ENCODE measurements around the gene PNRC2. TPM values are rescaled to one million over a fixed set of nuclear protein-coding genes. Genes with fewer than 3 reads are reported as not detected.
"Not testable (repeated sequence)": the region's sequence is repeated elsewhere in the genome, so short reads cannot be mapped to it uniquely, and the experiment has no call there.

Gene PNRC2
- total RNA-seq, 1 donor from 2014 or later, result 365 TPM

GRCh38 chr1:24009406-24009805, 49.8 kb downstream of the PNRC2 start:
- Histone ChIP-seq H3K79me2 (ENCODE audit: low read depth) (no peaks in the 10 kb centered on the region), H4K20me1 (ENCODE audit: low read depth) (no peaks in the 10 kb centered on the region), H3F3A (ENCODE audit: low read depth) (no peaks in the 10 kb centered on the region), H3K36me3 (no peaks in the 10 kb centered on the region), H3K4me3 (no peak overlapping the region), H3K27ac (no peak overlapping the region), H3K9me3 (ENCODE audit: low read depth) (no peaks in the 10 kb centered on the region), H3K27me3 (no peaks in the 10 kb centered on the region), H3K4me2 (no peak overlapping the region), H3K4me1 (no peaks in the 10 kb centered on the region), H2AFZ (replicated peaks) (no peak overlapping the region), H3K9ac (no peak overlapping the region)
- Mint-ChIP-seq H3K27me3 (ENCODE audit: insufficient read depth, low read depth) (peaks cover 10% of the 10 kb centered on the region), H3K36me3 (peaks cover 2% of the 10 kb centered on the region), H3K4me3 (no peak overlapping the region), H3K27ac (no peak overlapping the region), H3K4me1 (peaks cover 6% of the 10 kb centered on the region), H3K9me3 (peaks cover 3% of the 10 kb centered on the region)
- DNase-seq (ENCODE audit: low spot score), result no peak
- TF ChIP-seq EZH2 (IDR thresholded peaks at IDR 0.05) (no peak), CTCF (IDR thresholded peaks at IDR 0.05) (no peak), EZH2phosphoT487 (IDR thresholded peaks at IDR 0.05) (no peak)

- Histone ChIP-seq H3K4me1 (no peaks in the 10 kb centered on the region), H3K9ac (no peak overlapping the region), H3K9me3 (ENCODE audit: low read depth) (no peaks in the 10 kb centered on the region), H3K79me2 (ENCODE audit: low read depth) (no peaks in the 10 kb centered on the region), H3K4me2 (no peak overlapping the region), H3K27ac (no peak overlapping the region), H3K4me3 (no peak overlapping the region), H3K36me3 (no peaks in the 10 kb centered on the region), H2AFZ (replicated peaks) (no peak overlapping the region), H3F3A (ENCODE audit: low read depth) (no peaks in the 10 kb centered on the region), H4K20me1 (ENCODE audit: low read depth) (no peaks in the 10 kb centered on the region), H3K27me3 (no peaks in the 10 kb centered on the region)
- peaks cover 2% of the 10 kb centered on the region for H3K36me3 Mint-ChIP-seq
- H3K4me3 Mint-ChIP-seq, result no peak overlapping the region
- peaks cover 3% of the 10 kb centered on the region for H3K9me3 Mint-ChIP-seq
- TF ChIP-seq EZH2 (IDR thresholded peaks at IDR 0.05) (no peak), CTCF (IDR thresholded peaks at IDR 0.05) (no peak), EZH2phosphoT487 (IDR thresholded peaks at IDR 0.05) (no peak)
- H3K27me3 Mint-ChIP-seq (ENCODE audit: insufficient read depth, low read depth), result peaks cover 10% of the 10 kb centered on the region
- H3K27ac Mint-ChIP-seq, result no peak overlapping the region
- no peak for DNase-seq (ENCODE audit: low spot score)
- H3K4me1 Mint-ChIP-seq, result peaks cover 9% of the 10 kb centered on the region
Measured at GRCh38 chr1:24010650-24011049, 51.0 kb downstream of the PNRC2 start.

- not testable (repeated sequence) for H3K27ac Mint-ChIP-seq; H3K36me3 Mint-ChIP-seq; H3K9me3 ChIP-seq (ENCODE audit: low read depth); H2AFZ ChIP-seq (replicated peaks); H3K36me3 ChIP-seq; H3K27ac ChIP-seq; H3K27me3 ChIP-seq; H3K79me2 ChIP-seq (ENCODE audit: low read depth); H4K20me1 ChIP-seq (ENCODE audit: low read depth); DNase-seq (ENCODE audit: low spot score); H3K9ac ChIP-seq; H3K27me3 Mint-ChIP-seq (ENCODE audit: insufficient read depth, low read depth); H3K9me3 Mint-ChIP-seq; H3K4me3 Mint-ChIP-seq; H3K4me1 ChIP-seq; H3F3A ChIP-seq (ENCODE audit: low read depth); H3K4me2 ChIP-seq; H3K4me3 ChIP-seq
- peaks cover 14% of the 10 kb centered on the region for H3K4me1 Mint-ChIP-seq
Measured at GRCh38 chr1:24012878-24013277, 53.2 kb downstream of the PNRC2 start.

MicroRNAs encoded within 50 kb of the gene (microRNA counts, 767-probe panel; counts per million panel counts)
- microRNA hsa-miR-378f, result 460 counts per million, percentile 90 among the panel's probes with 10 or more counts

Small RNA genes lying within 50 kb of the gene (microRNA-seq; reads per million reads assigned to microRNA genes)
- gene MIR378F, result not detected

Small RNA genes lying within 50 kb of the gene (small RNA-seq; reads per million reads assigned to genes)
- not detected for gene MIR378F

Other genes starting within 250 kb of the PNRC2 start
- 29.1 and 30.0 TPM in 2 replicates for gene ELOA, start 216.4 kb upstream of the PNRC2 start, total RNA-seq (ENCODE audit: low replicate concordance)
- 63.7 and 72.5 TPM in 2 replicates for gene PITHD1, start 181.4 kb upstream of the PNRC2 start, total RNA-seq (ENCODE audit: low replicate concordance)
- gene LYPLA2, start 168.7 kb upstream of the PNRC2 start, total RNA-seq (ENCODE audit: low replicate concordance), result 41.8 and 102 TPM in 2 replicates
- 15.6 and 24.2 TPM in 2 replicates for gene GALE, start 159.1 kb upstream of the PNRC2 start, total RNA-seq (ENCODE audit: low replicate concordance)
- 20.7 and 30.7 TPM in 2 replicates for gene HMGCL, start 134.4 kb upstream of the PNRC2 start, total RNA-seq (ENCODE audit: low replicate concordance)
- 10.2 and 12.6 TPM in 2 replicates for gene FUCA1, start 91.5 kb upstream of the PNRC2 start, total RNA-seq (ENCODE audit: low replicate concordance)
- not detected in 2 replicates for gene CNR2, start 46.5 kb upstream of the PNRC2 start, total RNA-seq (ENCODE audit: low replicate concordance)
- gene SRSF10, start 20.5 kb downstream of the PNRC2 start, total RNA-seq (ENCODE audit: low replicate concordance), result 161 and 219 TPM in 2 replicates
- gene MYOM3, start 152.3 kb downstream of the PNRC2 start, total RNA-seq (ENCODE audit: low replicate concordance), result 0.06 TPM in 1 of 2 replicates, not detected in the other
- 0.03 TPM in 1 of 2 replicates, not detected in the other for gene IL22RA1, start 183.3 kb downstream of the PNRC2 start, total RNA-seq (ENCODE audit: low replicate concordance)
- gene IFNLR1, start 227.5 kb downstream of the PNRC2 start, total RNA-seq (ENCODE audit: low replicate concordance), result 3.0 and 3.3 TPM in 2 replicates